ENCODE measurements around the gene SLC4A5. TPM values are rescaled to one million over a fixed set of nuclear protein-coding genes. Genes with fewer than 3 reads are reported as not detected.

The SLC4A5 gene
- total and polyA plus RNA-seq, 11 donors = 0.36 to 4.1 (median 1.6) TPM

Other genes with a start within 250 kb of the SLC4A5 start
- 100 to 1,000 TPM in 1 of 9 donors, 10 to 100 TPM in 8; 52.2 to 165 (median 65.3) TPM for gene BOLA3, start 195.5 kb downstream of the SLC4A5 start, total RNA-seq
- 100 to 1,000 TPM in 1 of 2 donors, 10 to 100 TPM in 1; 56.0 to 242 TPM for gene BOLA3, start 195.5 kb downstream of the SLC4A5 start, polyA plus RNA-seq
- 100 to 1,000 TPM in 1 of 9 donors, 10 to 100 TPM in 8; 42.2 to 104 (median 55.4) TPM for gene MOB1A, start 164.5 kb downstream of the SLC4A5 start, total RNA-seq
- gene MOB1A, start 164.5 kb downstream of the SLC4A5 start, polyA plus RNA-seq = 10 to 100 TPM; 15.0 to 33.8 TPM
- gene MTHFD2, start 144.8 kb downstream of the SLC4A5 start, total RNA-seq = 10 to 100 TPM; 13.0 to 40.5 (median 17.5) TPM
- gene MTHFD2, start 144.8 kb downstream of the SLC4A5 start, polyA plus RNA-seq = 10 to 100 TPM; 12.9 to 27.6 TPM
- 100 to 1,000 TPM; 129 to 376 (median 211) TPM for gene DCTN1, start 36.9 kb upstream of the SLC4A5 start, total RNA-seq
- 100 to 1,000 TPM; 149 to 171 TPM for gene DCTN1, start 36.9 kb upstream of the SLC4A5 start, polyA plus RNA-seq
- gene C2orf81, start 78.2 kb upstream of the SLC4A5 start, total RNA-seq = 1 to 10 TPM in 3 of 9 donors, under 1 TPM in 6; 0.48 to 2.3 (median 0.85) TPM
- 1 to 10 TPM in 1 of 2 donors, under 1 TPM in 1; 0.91 to 1.1 TPM for gene C2orf81, start 78.2 kb upstream of the SLC4A5 start, polyA plus RNA-seq
- 1 to 10 TPM; 1.5 to 5.1 (median 3.0) TPM for gene WDR54, start 78.3 kb upstream of the SLC4A5 start, total RNA-seq
- gene WDR54, start 78.3 kb upstream of the SLC4A5 start, polyA plus RNA-seq = 1 to 10 TPM; 1.4 to 6.5 TPM
- gene RTKN, start 98.5 kb upstream of the SLC4A5 start, total RNA-seq = 10 to 100 TPM; 10.9 to 19.6 (median 15.3) TPM
- gene RTKN, start 98.5 kb upstream of the SLC4A5 start, polyA plus RNA-seq = 10 to 100 TPM; 18.0 to 27.6 TPM
- gene INO80B, start 111.7 kb upstream of the SLC4A5 start, total RNA-seq = 10 to 100 TPM; 11.7 to 29.2 (median 21.3) TPM
- 10 to 100 TPM; 26.1 to 28.5 TPM for gene INO80B, start 111.7 kb upstream of the SLC4A5 start, polyA plus RNA-seq
- 10 to 100 TPM; 32.7 to 58.4 (median 42.4) TPM for gene WBP1, start 115.0 kb upstream of the SLC4A5 start, total RNA-seq
- 10 to 100 TPM; 29.0 to 44.2 TPM for gene WBP1, start 115.0 kb upstream of the SLC4A5 start, polyA plus RNA-seq
- gene MOGS, start 122.0 kb upstream of the SLC4A5 start, total RNA-seq = 10 to 100 TPM; 17.3 to 31.9 (median 22.8) TPM
- 10 to 100 TPM; 15.8 to 34.4 TPM for gene MOGS, start 122.0 kb upstream of the SLC4A5 start, polyA plus RNA-seq
- 100 to 1,000 TPM in 7 of 9 donors, 10 to 100 TPM in 2; 64.9 to 180 (median 140) TPM for gene MRPL53, start 129.3 kb upstream of the SLC4A5 start, total RNA-seq
- 100 to 1,000 TPM in 1 of 2 donors, 10 to 100 TPM in 1; 77.6 to 128 TPM for gene MRPL53, start 129.3 kb upstream of the SLC4A5 start, polyA plus RNA-seq
- gene CCDC142, start 139.6 kb upstream of the SLC4A5 start, total RNA-seq = 10 to 100 TPM in 1 of 9 donors, 1 to 10 TPM in 8; 4.4 to 13.4 (median 7.1) TPM
- 1 to 10 TPM; 5.8 to 6.4 TPM for gene CCDC142, start 139.6 kb upstream of the SLC4A5 start, polyA plus RNA-seq
- 10 to 100 TPM in 4 of 9 donors, 1 to 10 TPM in 5; 7.1 to 14.2 (median 10.0) TPM for gene TTC31, start 139.7 kb upstream of the SLC4A5 start, total RNA-seq
- 10 to 100 TPM in 1 of 2 donors, 1 to 10 TPM in 1; 8.8 to 13.2 TPM for gene TTC31, start 139.7 kb upstream of the SLC4A5 start, polyA plus RNA-seq
- gene LBX2, start 156.2 kb upstream of the SLC4A5 start, total RNA-seq = 1 to 10 TPM in 2 of 9 donors, under 1 TPM in 5, not detected in 2; 0.14 to 1.7 (median 0.72) TPM
- gene LBX2, start 156.2 kb upstream of the SLC4A5 start, polyA plus RNA-seq = under 1 TPM; 0.27 to 0.67 TPM
- 10 to 100 TPM; 10.6 to 22.3 (median 16.5) TPM for gene PCGF1, start 164.3 kb upstream of the SLC4A5 start, total RNA-seq
- 10 to 100 TPM; 22.5 to 24.9 TPM for gene PCGF1, start 164.3 kb upstream of the SLC4A5 start, polyA plus RNA-seq
- gene TLX2, start 171.0 kb upstream of the SLC4A5 start, total RNA-seq = not detected
- gene TLX2, start 171.0 kb upstream of the SLC4A5 start, polyA plus RNA-seq = not detected
- gene DQX1, start 182.8 kb upstream of the SLC4A5 start, total RNA-seq = not detected
- gene DQX1, start 182.8 kb upstream of the SLC4A5 start, polyA plus RNA-seq = not detected
- gene AUP1, start 186.3 kb upstream of the SLC4A5 start, total RNA-seq = 10 to 100 TPM; 33.6 to 74.5 (median 49.8) TPM
- 100 to 1,000 TPM in 1 of 2 donors, 10 to 100 TPM in 1; 77.9 to 168 TPM for gene AUP1, start 186.3 kb upstream of the SLC4A5 start, polyA plus RNA-seq
- 10 to 100 TPM; 23.6 to 32.0 (median 24.8) TPM for gene HTRA2, start 186.5 kb upstream of the SLC4A5 start, total RNA-seq
- gene HTRA2, start 186.5 kb upstream of the SLC4A5 start, polyA plus RNA-seq = 10 to 100 TPM; 24.5 to 45.4 TPM
- 1 to 10 TPM; 1.6 to 8.7 (median 3.0) TPM for gene LOXL3, start 210.5 kb upstream of the SLC4A5 start, total RNA-seq
- gene LOXL3, start 210.5 kb upstream of the SLC4A5 start, polyA plus RNA-seq = 1 to 10 TPM; 1.5 to 3.5 TPM
- 10 to 100 TPM in 1 of 9 donors, 1 to 10 TPM in 8; 2.6 to 11.6 (median 4.8) TPM for gene DOK1, start 211.3 kb upstream of the SLC4A5 start, total RNA-seq
- 1 to 10 TPM; 2.4 to 6.0 TPM for gene DOK1, start 211.3 kb upstream of the SLC4A5 start, polyA plus RNA-seq

Measured in heart left ventricle (tissue), 11 donors.